Immature natural killer cell (primary cell): ENCODE data around the gene TBPL2. TPM values are rescaled to one million over a fixed set of nuclear protein-coding genes. Genes with fewer than 3 reads are reported as not detected.
"Not testable (repeated sequence)": the region's sequence is repeated elsewhere in the genome, so short reads cannot be mapped to it uniquely, and the experiment has no call there.

Experiments used
- DNase-seq, 3 donors: peaks; one replicate each; pipeline ENCODE4 v3.0.0; 2022; ENCODE audit warnings: mixed read lengths in 1 of 3
- H3K27ac Mint-ChIP-seq, 6 donors: one replicate each; pipeline ENCODE4 v1.8.0; 2020; ENCODE audit warnings: mixed read lengths in 6 of 6, mild to moderate bottlenecking in 5 of 6, inconsistent platforms in 4 of 6, moderate library complexity in 3 of 6
- H3K27me3 Mint-ChIP-seq, 3 donors: one replicate each; pipeline ENCODE4 v1.8.0; 2020 to 2021; ENCODE audit warnings: low read depth in 3 of 3, mild to moderate bottlenecking in 3 of 3, mixed read lengths in 3 of 3, moderate library complexity in 3 of 3, inconsistent platforms in 1 of 3
- H3K36me3 Mint-ChIP-seq, 3 donors: one replicate each; pipeline ENCODE4 v1.8.0; 2020; ENCODE audit warnings: mixed read lengths in 3 of 3, inconsistent platforms in 2 of 3, mild to moderate bottlenecking in 2 of 3
- H3K4me1 Mint-ChIP-seq, 2 donors: one replicate each; pipeline ENCODE4 v1.8.0; 2020; ENCODE audit warnings: inconsistent platforms in 2 of 2, mild to moderate bottlenecking in 2 of 2, mixed read lengths in 2 of 2, moderate library complexity in 1 of 2
- H3K4me3 Mint-ChIP-seq, 5 donors: one replicate each; pipeline ENCODE4 v1.8.0; 2020; ENCODE audit warnings: mild to moderate bottlenecking in 5 of 5, mixed read lengths in 5 of 5, inconsistent platforms in 3 of 5, moderate library complexity in 3 of 5
- H3K9me3 Mint-ChIP-seq, 6 donors: one replicate each; pipeline ENCODE4 v1.8.0; 2020; ENCODE audit warnings: mild to moderate bottlenecking in 6 of 6, mixed read lengths in 6 of 6, inconsistent platforms in 4 of 6, moderate library complexity in 3 of 6
- polyA plus RNA-seq, 3 donors: library from polyadenylated mRNA; unstranded; fragments of 300-500 nt; fragmentation: Illumina TruSeq; gene quantifications; one replicate each; pipeline ENCODE4 v1.2.3, GENCODE V29; 2021

Gene TBPL2
- polyA plus RNA-seq, 3 donors from 2014 or later = not detected

DNA sequence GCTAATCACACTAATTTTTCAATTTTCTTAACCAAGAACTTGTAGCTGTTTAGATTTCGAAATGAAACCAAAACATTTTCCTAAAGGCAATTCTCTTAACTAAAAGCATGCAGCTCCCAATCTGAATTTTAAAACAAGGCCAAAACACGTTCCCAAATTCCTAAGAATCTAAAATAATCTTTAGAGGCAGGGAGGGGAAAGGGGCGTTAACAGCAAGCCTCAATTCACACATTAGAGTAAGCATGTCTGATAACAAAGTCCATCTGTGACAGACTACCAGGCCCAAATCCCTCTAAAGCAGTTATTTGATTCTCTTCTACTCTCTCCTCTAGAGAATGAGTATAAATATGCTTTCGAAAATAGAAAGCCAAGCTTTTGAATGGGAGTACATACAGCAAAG lies 29.5 kb downstream of the TBPL2 start:
- Mint-ChIP-seq H3K9me3 (no peaks in the 10 kb centered on the region), H3K4me3 (peak overlapping the region; percentile 80 to 92 (median 86)), H3K27ac (peak overlapping the region; percentile 40 to 86 (median 80)), H3K36me3 (no peaks in the 10 kb centered on the region), H3K4me1 (peaks cover 21 to 46% of the 10 kb centered on the region in 2 donors), H3K27me3 (peaks cover 0 to 7% (median 1%) of the 10 kb centered on the region in 3 donors)
- no peak for DNase-seq

DNA sequence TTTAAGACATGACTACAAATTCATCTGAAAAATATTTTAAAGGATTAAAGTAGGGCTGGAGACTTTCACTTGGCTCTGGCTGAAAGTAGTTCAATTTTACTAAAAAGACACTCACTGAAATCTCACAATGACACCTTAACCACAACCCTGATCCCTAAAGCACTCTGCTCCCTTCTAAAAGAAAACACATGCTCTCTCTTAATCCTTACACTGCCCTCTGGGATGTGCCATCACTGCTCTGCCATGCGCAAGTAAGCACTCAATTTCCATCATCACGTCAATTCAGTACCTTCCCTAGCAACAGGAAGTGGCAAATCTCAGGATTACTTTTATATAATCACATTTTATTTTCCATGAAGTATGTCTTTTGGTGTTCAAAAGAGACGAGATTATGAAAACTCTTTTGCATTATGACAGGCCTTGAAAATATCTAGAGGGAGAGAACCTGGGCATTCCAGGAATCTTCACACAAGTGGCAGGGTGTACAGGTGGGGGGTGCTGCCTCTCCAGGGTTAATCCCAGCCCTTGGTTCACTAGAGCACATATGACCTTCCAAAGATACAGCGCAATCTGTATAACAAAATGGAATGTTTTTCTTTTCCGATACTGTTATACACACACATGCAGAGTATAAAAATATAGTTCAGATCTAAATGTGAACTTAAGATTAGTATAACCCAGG lies 36.1 kb downstream of the TBPL2 start:
- Mint-ChIP-seq H3K4me3 (no peak overlapping the region), H3K36me3 (no peaks in the 10 kb centered on the region), H3K27me3 (no peaks in the 10 kb centered on the region), H3K27ac (peak overlapping the region in 2 of 6 donors; percentile 53 to 57), H3K9me3 (no peaks in the 10 kb centered on the region), H3K4me1 (peaks cover 11 to 42% of the 10 kb centered on the region in 2 donors)
- no peak for DNase-seq

DNA sequence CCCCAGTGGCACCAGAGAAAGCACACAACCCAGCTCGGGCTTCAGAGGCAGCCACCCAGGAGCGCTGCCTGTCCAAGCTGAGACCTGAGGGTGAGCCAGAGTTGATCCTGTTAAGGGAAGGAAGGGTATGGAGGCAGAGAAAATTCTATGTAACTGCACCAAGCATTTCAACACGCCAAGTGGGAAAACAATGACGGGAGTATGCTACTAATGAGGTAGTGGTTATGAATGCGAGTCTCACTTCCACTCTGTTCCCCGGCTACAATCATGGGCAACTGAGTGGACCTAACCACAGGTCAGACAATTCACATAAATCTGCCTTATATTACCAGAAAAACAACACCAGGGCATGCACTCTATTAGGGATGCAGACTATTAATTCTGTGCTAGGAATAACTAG lies 38.7 kb downstream of the TBPL2 start:
- Mint-ChIP-seq H3K27me3 (peaks cover 0 to 3% (median 0%) of the 10 kb centered on the region in 3 donors), H3K36me3 (peaks cover 0 to 5% (median 0%) of the 10 kb centered on the region in 3 donors), H3K9me3 (no peaks in the 10 kb centered on the region), H3K4me1 (peaks cover 11 to 42% of the 10 kb centered on the region in 2 donors), H3K4me3 (no peak overlapping the region), H3K27ac (no peak overlapping the region)
- no peak for DNase-seq

DNA sequence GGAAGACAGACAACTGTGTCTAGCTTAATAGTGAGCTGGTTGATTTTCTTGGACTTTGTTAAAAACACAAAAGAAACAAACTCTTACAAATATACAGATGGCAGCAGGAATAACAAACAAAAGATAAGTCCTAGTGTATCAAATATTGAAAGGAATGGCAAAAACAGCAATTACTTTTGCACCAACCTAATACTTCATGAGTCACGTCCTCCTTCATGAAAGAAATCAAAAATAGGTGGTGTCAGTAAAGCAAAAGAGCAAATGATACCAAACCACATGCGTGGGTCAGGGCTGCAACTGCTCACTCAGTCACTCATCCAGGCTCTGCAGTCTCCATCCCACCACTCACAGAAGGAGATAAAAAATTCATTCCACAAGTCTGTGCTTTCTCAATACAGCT lies 40.6 kb downstream of the TBPL2 start:
- Mint-ChIP-seq H3K4me1 (peaks cover 11 to 34% of the 10 kb centered on the region in 2 donors), H3K27me3 (peaks cover 0 to 3% (median 0%) of the 10 kb centered on the region in 3 donors), H3K9me3 (no peaks in the 10 kb centered on the region), H3K36me3 (peaks cover 7 to 14% (median 11%) of the 10 kb centered on the region in 3 donors), H3K4me3 (no peak overlapping the region), H3K27ac (no peak overlapping the region)
- no peak for DNase-seq

DNA sequence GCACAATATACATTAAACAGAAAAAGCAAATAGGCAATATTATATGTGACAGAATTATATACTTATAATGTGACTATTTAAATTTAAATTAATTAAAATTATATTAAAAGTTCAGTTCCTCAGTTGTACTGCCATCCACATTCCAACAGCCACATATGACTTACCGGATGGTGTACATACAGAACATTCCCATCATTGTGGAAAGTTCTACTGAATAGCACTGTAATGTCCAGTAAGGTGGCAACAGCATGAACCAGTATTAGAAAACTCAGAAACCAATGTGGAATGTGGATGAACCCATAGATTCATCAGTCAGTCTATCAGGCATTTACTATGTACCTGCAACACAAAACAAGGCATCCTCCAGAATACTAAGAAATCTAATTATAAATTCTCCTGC lies 41.2 kb downstream of the TBPL2 start:
- Mint-ChIP-seq H3K36me3 (peaks cover 7 to 17% (median 15%) of the 10 kb centered on the region in 3 donors), H3K4me1 (peaks cover 7 to 29% of the 10 kb centered on the region in 2 donors), H3K27ac (no peak overlapping the region), H3K27me3 (peaks cover 0 to 3% (median 0%) of the 10 kb centered on the region in 3 donors), H3K9me3 (no peaks in the 10 kb centered on the region), H3K4me3 (no peak overlapping the region)
- no peak for DNase-seq

DNA sequence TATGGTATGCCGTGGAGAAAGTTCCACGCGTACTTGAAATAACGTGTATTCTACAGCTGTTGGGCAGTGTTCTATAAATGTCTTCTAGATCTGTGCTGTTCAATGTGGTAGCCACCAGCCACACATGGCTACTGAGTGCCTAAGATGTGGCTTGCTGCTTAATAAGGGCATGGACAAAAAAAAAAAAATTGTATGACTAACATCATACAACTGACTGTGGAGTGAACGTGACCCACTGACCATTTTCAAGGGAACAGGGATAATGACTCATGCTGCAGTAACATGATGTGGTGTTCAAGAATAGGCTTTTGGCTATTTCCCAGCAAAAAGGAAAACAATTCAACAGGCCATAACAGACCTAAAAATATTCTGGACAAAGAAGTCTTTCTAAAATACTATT lies 41.7 kb downstream of the TBPL2 start:
- peaks cover 7 to 17% (median 15%) of the 10 kb centered on the region in 3 donors for H3K36me3 Mint-ChIP-seq
- peaks cover 0 to 3% (median 0%) of the 10 kb centered on the region in 3 donors for H3K27me3 Mint-ChIP-seq

DNA sequence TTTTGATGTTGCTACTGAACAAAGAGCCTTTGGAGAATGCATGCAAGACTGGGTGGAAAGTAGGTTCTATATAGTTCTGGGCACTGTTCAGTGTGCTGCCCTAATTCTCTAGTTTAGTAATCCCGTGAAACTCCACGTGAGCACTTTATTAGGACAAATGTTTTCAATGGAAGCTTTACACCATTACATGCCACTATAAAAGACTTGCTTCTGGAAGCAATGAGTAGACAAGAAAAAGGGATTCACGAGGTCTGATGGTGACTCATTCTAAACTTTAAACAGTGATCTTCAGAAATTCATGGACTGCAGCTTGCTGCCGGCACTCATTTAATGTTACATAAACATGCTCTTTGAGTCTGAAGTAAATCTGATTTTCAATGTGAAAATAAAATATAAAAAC lies 51.1 kb downstream of the TBPL2 start:
- Mint-ChIP-seq H3K27me3 (peaks cover 2 to 4% (median 3%) of the 10 kb centered on the region in 3 donors), H3K9me3 (no peaks in the 10 kb centered on the region), H3K27ac (peak overlapping the region in 1 of 6 donors; percentile 65), H3K4me3 (no peak overlapping the region), H3K36me3 (peaks cover 14 to 35% (median 26%) of the 10 kb centered on the region in 3 donors), H3K4me1 (peaks cover 26 to 30% of the 10 kb centered on the region in 2 donors)
- no peak for DNase-seq

More for the DNA sequence above, 41.7 kb downstream of the TBPL2 start:
- Mint-ChIP-seq H3K4me3 (no peak overlapping the region), H3K9me3 (no peaks in the 10 kb centered on the region), H3K4me1 (peaks cover 3 to 24% of the 10 kb centered on the region in 2 donors), H3K27ac (no peak overlapping the region)
- DNase-seq = no peak

DNA sequence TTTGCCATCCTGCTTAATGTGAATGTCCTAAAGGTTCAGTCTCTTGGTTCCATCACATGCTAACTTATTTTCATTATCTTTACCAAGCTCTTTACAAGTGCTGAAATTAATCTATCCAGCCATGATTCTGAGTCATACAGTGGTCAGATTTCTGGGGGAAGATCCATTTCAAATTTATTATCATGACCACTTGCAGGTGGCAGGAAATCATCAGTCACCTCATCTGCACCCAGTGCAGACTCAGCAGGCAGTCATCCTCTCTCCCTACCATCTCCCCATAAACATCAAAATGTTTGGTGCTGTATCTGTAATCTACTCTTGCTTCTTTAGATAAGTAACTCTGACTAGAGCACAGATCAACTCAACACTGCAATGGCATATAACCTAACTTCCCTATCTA lies 52.3 kb downstream of the TBPL2 start:
- Mint-ChIP-seq H3K27me3 (peaks cover 2 to 4% (median 3%) of the 10 kb centered on the region in 3 donors), H3K27ac (peak overlapping the region in 4 of 6 donors; percentile 18 to 47 (median 31)), H3K4me1 (peaks cover 26 to 30% of the 10 kb centered on the region in 2 donors), H3K4me3 (no peak overlapping the region), H3K9me3 (no peaks in the 10 kb centered on the region), H3K36me3 (peaks cover 17 to 39% (median 30%) of the 10 kb centered on the region in 3 donors)
- no peak for DNase-seq

DNA sequence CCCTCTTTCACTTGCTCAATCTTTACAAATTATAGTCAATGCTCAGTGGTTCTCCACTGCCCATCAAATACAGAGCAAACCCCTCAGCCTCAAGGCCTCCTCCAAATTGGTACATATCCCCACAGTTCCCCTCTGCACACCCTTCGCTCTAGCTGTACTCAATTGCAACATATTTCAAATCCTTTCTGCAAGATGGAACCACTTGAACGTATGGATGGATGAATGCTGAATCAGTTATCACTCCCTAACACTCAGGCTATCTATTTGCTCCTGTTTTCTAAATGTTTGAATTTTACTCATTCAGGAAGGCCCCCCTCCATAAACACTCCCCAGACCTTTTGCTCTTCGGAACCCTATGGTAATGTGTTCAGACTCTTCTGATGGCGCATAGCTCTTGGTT lies 53.3 kb downstream of the TBPL2 start:
- Mint-ChIP-seq H3K4me3 (peak overlapping the region; percentile 22 to 56 (median 38)), H3K36me3 (peaks cover 17 to 39% (median 30%) of the 10 kb centered on the region in 3 donors), H3K27me3 (peaks cover 2 to 7% (median 4%) of the 10 kb centered on the region in 3 donors), H3K27ac (peak overlapping the region; percentile 83 to 98 (median 88)), H3K9me3 (no peaks in the 10 kb centered on the region), H3K4me1 (peaks cover 26 to 30% of the 10 kb centered on the region in 2 donors)
- DNase-seq = no peak

DNA sequence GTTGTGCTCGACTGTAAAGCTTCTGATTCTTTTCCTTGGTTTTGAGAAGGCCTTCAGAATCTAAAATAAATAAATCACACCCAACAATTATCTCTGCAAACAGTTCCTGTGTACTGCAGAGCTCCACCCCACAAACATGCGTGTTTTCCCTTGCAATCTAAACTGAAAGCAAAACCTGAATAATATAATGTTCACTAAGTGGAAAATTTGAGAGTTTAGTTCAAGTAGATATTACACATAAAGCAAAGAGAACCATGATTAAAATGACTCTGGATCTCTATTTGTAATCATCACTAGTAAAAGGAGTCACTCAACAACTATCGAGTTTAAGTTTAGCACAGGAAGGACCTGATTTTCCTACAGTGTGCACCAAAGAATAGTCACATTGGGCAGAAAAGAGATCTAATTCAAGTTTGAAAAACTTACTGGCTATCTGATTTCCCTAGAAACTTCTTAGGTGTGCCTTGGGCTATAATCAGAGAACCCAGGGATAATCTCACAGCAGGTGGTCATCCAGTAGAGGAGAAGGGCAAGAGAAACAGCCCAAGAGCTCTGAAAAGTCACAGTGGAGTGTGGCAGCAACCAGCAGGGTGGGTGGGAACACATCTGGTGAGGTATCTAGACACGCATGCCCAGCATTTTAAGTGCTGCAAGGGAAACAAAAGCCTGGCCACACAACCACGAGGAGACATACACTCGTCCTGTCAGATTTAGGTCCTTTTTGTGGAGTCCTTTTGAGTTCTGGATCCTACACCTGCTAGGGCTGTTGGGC lies 54.2 kb downstream of the TBPL2 start:
- DNase-seq = peak; percentile 18 to 24 (median 21)
- H3K27ac Mint-ChIP-seq = peak overlapping the region; percentile 87 to 98 (median 90)
- no peaks in the 10 kb centered on the region for H3K9me3 Mint-ChIP-seq
- H3K4me3 Mint-ChIP-seq = peak overlapping the region; percentile 70 to 85 (median 79)
- H3K4me1 Mint-ChIP-seq = peaks cover 26 to 30% of the 10 kb centered on the region in 2 donors
- H3K27me3 Mint-ChIP-seq = peaks cover 2 to 7% (median 4%) of the 10 kb centered on the region in 3 donors
- H3K36me3 Mint-ChIP-seq = peaks cover 22 to 43% (median 37%) of the 10 kb centered on the region in 3 donors

DNA sequence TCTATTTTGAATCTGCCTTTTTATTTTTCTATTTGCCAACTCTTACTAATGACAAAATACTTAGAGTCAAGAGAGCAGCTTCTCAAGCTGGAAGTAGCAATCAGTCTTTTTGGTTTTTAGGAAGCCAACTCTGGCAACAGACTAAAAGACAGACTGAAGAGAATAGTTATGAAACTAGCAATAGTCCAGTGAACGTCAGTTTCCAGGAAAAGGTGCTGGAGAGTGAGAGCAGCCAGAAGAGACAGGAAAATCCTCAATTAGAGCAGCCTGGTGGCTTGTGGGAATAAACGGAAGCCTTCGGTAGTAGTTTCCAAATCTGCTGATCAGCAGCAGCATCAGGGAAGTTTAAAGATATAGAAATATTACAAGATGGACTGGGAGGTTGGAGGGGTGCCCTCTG lies 55.9 kb downstream of the TBPL2 start:
- Mint-ChIP-seq H3K36me3 (peaks cover 29 to 45% (median 38%) of the 10 kb centered on the region in 3 donors), H3K4me3 (no peak overlapping the region), H3K4me1 (peaks cover 26 to 30% of the 10 kb centered on the region in 2 donors), H3K9me3 (no peaks in the 10 kb centered on the region), H3K27me3 (peaks cover 2 to 7% (median 4%) of the 10 kb centered on the region in 3 donors), H3K27ac (peak overlapping the region in 3 of 6 donors; percentile 30 to 70 (median 69))
- DNase-seq = no peak

DNA sequence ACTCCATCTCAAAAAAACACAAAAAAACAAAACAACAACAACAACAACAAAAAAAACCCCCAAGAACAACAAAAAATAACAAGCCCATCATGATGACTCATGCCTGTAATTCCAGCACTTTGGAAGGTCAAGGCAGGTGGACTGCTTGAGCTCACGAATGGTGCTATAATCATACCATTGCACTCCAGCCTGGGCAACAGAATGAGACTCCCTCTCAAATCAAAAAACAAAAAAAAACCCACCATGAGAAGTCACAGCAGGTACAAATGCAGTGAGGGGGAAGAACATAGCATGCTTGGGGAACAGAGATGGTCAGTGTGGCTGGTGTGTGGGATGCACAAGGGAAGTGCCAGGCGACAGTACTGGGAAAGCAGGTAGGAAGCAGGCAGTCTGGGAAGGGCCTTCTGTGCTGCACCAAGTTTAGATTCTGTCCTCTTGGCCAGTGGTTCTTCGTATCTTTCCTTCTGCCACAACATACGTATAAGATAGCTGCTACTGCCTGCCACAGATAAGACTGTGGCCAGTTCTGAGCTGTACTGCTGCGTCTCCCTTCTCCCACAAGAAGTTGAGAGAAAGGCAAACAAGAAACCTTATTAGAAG lies 56.8 kb downstream of the TBPL2 start:
- H3K4me1 Mint-ChIP-seq = peaks cover 24 to 29% of the 10 kb centered on the region in 2 donors
- H3K27ac Mint-ChIP-seq = peak overlapping the region in 2 of 6 donors; percentile 15 to 49
- no peaks in the 10 kb centered on the region for H3K9me3 Mint-ChIP-seq
- no peak for DNase-seq
- H3K4me3 Mint-ChIP-seq = no peak overlapping the region
- peaks cover 2 to 7% (median 4%) of the 10 kb centered on the region in 3 donors for H3K27me3 Mint-ChIP-seq
- H3K36me3 Mint-ChIP-seq = peaks cover 29 to 39% (median 29%) of the 10 kb centered on the region in 3 donors

DNA sequence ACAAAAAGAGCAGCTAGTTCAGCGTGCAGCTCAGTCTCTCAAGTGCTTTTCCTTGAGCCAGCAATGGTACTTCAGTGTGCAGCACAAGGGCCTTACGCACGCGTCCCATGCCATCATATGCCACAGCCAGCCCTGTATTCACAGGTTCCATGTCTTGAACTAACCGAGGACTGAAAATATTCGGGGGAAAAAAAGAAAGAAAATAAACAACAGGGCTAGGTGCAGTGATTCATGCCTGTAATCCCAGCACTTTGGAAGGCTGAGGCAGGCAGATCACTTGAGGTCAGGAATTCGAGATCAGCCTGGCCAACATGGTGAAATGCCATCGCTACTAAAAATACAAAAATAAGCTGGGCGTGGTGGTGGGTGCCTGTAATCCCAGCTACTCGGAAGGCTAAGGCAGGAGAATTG lies 57.4 kb downstream of the TBPL2 start:
- H3K4me3 Mint-ChIP-seq, H3K27ac Mint-ChIP-seq, H3K9me3 Mint-ChIP-seq, DNase-seq, H3K27me3 Mint-ChIP-seq: not testable (repeated sequence)
- H3K36me3 Mint-ChIP-seq = peaks cover 27 to 33% (median 31%) of the 10 kb centered on the region in 3 donors
- H3K4me1 Mint-ChIP-seq = peaks cover 23 to 24% of the 10 kb centered on the region in 2 donors
